SK-N-MC (cell line): ENCODE data around the gene DNASE1.

Experiments
- EZH2 ChIP-seq: fragments of 200-600 bp; sonication (generic); IDR thresholded peaks from one replicate; pipeline ENCODE4 v1.6.1; 2017; ENCODE audit warnings: antibody characterized with exemption
- FOXP2 ChIP-seq: optimal IDR thresholded peaks from 2 replicates; pipeline ENCODE3; 2011; ENCODE audit warnings: mild to moderate bottlenecking, moderate library complexity; ENCODE audit not compliant: insufficient read depth; ENCODE audit errors: extremely low read length, control extremely low read depth
- POLR2AphosphoS5 ChIP-seq: IDR thresholded peaks from 2 replicates; pipeline ENCODE4 v1.6.1; 2012; ENCODE audit warnings: mild to moderate bottlenecking, low read depth, low read length, borderline replicate concordance

- no peak for TF ChIP-seq POLR2AphosphoS5
- TF ChIP-seq EZH2, result no peak
- no peak for TF ChIP-seq FOXP2
These were observed 9.9 kb downstream of the DNASE1 start for GRCh38 chr16:3664187-3664896.
